GM19455 (cell line): ENCODE measurements around the gene FRMD4A.
"Not testable (repeated sequence)": the region's sequence is repeated elsewhere in the genome, so short reads cannot be mapped to it uniquely, and the experiment has no call there.

ENCODE experiments used
- ATAC-seq: cut with Tn5 transposase; IDR thresholded peaks from one replicate; pipeline ENCODE4 v1.9.1; 2021; ENCODE audit not compliant: unreplicated experiment

Gene FRMD4A

GRCh38 chr10:13921941-13922340 lies 408.8 kb downstream of the FRMD4A start:
- no peak for ATAC-seq

DNA sequence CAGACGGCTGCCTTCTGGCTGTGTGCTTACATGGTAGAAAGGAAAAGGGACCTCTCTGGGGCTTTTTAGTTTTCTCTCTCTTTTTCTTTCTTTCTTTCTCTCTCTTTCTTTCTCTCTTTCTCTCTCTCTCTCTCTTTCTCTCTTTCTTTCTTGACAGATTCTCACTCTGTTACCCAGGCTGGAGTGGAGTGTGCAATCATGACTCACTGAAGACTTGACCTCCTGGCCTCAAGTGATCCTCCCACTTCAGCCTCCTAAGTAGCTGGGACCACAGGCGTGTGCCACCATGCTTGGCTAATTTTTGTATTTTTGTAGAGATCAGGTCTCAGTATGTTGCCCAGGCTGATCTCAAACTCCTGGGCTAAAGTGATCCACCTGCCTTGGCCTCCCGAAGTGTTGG lies 409.6 kb downstream of the FRMD4A start:
- not testable (repeated sequence) for ATAC-seq

GRCh38 chr10:13920465-13920864 lies 410.3 kb downstream of the FRMD4A start:
- ATAC-seq = no peak

DNA sequence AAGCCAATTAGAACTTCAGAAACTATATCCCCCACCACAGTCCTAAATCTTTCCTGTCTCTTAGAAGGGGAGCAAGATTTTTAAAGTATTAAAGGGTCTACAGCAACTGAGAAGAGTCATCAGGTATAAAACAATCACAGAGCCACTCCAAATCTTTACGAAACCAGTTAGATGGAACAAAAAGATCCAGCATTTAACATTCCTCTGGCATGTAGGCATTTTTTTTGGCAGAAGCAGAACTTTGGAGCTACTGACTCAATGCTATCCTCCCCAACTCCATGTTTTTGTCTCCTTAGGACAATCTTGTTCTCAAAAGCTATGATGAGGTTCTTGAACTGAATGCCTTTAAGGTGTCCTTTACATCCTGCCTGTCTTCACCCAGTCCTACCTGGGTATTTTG lies 410.7 kb downstream of the FRMD4A start:
- no peak for ATAC-seq

DNA sequence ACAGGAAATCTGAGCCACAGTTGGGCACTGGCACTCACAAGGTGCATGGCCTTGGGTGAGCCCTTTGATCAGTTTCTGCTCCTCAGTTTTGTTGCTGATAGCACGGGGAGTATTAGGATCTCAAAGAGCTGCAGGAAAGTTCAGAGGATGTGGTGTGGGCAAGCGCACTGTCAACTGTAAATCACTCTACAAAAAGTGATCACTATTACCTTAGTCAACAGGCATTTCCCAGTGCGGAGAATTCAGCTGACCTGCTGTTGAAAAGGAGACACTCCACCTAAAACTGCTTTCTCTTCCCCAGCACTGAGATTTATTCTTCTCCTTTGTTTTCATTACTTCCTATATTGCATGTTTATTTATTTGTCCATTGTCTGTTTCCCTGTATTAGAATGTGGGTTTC lies 412.9 kb downstream of the FRMD4A start:
- no peak for ATAC-seq

- ATAC-seq = no peak
Observed at GRCh38 chr10:13916384-13916947, 414.3 kb downstream of the FRMD4A start.

DNA sequence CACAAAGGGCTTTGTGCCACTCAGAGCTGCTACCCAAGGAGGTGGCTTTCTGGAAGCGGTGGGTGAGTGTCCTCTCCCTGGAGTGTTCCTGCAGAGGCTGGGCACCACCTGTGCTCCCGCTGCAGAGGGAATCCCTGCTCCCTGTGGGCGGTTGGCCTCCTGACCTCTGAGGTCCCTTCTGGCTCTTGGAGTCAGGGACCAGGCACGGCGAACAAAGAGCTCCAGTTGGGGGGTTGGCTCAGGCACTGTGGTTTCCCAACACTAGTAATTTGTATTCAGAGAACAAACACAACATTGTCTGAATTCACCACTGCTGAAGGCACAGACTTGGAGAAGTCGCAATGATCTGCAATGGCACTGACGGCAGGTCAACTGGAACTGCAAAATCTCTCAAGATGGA lies 415.0 kb downstream of the FRMD4A start:
- ATAC-seq = no peak

- no peak for ATAC-seq
Observed at GRCh38 chr10:13913897-13914296, 416.8 kb downstream of the FRMD4A start.

GRCh38 chr10:13911821-13912520 lies 418.8 kb downstream of the FRMD4A start:
- ATAC-seq = no peak

- no peak for ATAC-seq
Observed at GRCh38 chr10:13909516-13910258, 421.0 kb downstream of the FRMD4A start.

DNA sequence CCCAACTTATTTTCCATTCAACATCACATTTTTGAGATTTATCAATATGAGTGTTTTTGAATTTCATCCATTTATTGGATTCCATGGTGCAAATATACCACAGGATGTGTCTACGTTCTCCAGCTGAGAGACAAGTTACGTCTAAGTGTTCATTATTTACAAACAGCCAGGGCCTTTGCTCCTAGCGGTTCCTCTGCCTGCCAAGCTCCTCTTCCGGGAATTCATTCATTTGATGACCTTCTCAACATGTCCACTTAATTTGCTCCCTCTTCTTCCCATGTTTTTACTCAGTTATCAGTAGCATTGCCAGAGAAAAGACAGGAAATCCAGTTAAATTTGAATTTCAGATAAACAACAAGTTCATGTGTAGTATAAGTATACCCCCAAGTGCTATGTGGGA lies 422.2 kb downstream of the FRMD4A start:
- no peak for ATAC-seq

DNA sequence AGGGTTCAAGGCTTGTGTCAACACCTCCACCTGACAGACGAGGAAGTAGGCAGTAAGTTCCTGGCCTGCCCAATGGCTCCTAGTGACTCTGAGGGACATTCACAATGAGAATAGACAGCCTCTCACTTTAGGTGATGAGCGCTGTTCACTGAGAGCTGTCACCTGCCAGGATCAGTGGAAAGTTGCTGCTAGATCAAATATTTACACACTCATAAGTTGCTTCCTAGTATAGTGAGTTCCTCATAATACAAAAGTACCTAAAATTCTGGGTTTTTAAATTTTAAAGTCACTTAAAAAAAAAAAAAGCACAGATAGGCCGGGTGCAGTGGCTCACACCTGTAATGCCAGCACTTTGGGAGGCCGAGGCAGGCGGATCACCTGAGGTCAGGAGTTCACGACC lies 423.2 kb downstream of the FRMD4A start:
- no peak for ATAC-seq

- no peak for ATAC-seq
Observed at GRCh38 chr10:13905281-13905680, 425.4 kb downstream of the FRMD4A start.

GRCh38 chr10:13904064-13904463 lies 426.7 kb downstream of the FRMD4A start:
- no peak for ATAC-seq

DNA sequence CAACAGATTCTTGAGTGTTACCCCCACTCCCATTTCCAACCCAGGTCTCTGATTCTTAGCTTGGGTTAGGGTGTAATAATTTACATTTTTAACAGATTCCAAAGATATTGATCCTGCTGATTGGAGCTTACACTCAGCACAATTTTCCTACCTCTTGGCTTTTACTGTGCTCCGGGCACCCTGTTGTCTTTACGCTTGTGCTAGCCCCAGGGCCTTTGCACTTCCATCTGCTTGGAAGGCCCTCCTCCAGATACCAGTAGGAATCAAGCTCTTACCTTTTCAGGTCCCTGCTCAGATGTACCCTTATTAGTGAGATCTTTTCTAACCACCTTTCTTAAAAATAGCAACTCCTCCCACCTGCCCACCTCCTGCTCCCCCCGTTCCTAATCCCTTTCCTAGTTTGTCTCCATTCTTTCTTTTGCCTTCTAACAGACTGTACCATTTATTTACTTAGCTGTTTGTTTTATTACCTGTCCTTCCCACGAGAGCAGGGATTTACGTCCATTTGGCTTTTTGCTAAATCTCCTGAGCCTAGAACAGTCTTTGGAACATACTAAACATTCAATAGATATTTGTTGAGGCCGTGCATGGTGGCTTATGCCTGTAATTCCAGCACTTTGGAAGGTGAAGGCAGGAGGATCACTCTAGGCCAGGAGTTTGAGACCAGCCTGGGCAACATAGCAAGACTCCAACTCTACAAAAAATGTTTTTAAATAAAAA lies 427.7 kb downstream of the FRMD4A start:
- ATAC-seq = no peak

- ATAC-seq = no peak
Observed at GRCh38 chr10:13899941-13900340, 430.8 kb downstream of the FRMD4A start.

DNA sequence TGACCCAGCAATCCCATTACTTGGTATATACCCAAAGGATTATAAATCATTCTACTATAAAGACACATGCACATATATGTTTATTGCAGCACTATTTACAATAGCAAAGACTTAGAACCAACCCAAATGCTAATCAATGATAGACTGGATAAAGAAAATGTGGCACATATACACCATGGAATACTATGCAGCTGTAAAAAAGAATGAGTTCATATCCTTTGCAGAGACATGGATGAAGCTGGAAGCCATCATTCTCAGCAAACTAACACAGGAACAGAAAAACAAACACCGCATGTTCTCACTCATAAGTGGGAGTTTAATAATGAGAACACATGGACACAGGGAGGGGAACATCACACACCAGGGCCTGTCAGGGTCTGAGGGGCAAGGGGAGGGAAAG lies 434.6 kb downstream of the FRMD4A start:
- not testable (repeated sequence) for ATAC-seq

DNA sequence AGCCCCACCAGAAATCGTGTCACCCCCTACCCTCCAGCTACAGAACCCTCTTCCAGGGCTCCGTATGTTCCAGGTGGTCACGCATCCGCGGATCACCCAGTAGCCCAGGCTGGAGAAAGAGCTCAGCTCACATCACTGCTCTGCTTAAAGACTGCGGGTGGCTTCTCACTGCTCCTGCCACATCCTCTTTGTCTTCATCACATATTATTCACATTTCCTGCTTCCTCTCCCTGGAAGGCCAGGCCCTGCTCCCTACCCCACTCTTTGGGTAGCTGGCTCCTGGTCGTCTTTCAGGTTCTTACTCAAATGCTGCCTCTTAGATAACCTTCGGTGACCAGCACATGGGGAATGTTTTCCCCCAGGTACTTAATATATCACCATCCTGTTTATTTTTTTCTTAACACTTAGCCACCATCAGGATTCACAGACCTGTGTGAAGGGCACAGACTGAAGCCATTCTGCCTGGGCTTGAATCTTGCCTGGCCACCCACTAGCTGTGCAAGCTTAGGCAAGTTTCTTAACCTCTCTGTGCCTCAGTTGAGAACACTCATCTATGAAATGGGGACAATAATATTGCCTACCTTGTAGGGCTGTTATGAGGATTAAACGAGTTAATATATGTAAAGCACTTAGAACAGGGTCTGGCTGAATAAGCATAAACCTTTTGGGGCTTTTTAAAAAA lies 436.2 kb downstream of the FRMD4A start:
- ATAC-seq = no peak

DNA sequence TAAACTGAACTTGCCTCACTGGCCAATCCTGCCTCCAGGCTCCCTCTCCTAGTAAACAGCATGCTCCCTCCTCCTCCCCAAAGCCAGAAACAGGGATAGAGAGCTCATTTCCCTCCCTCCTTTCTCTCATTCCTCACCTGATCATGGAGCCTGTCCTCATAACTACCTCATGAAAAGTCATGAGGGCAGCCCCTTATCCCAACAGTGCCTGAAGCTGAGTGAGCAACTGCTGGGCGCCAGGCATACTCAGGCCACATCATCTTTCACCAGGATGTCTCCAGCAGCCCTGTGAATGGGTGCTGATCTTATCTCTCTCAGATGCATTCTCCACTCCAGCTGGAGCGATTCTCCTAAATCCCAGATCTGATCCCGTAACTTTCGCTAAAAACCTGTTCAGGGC lies 436.8 kb downstream of the FRMD4A start:
- no peak for ATAC-seq

GRCh38 chr10:13892871-13893270 lies 437.9 kb downstream of the FRMD4A start:
- ATAC-seq = no peak

- ATAC-seq = no peak
Observed at GRCh38 chr10:13892001-13892491, 438.7 kb downstream of the FRMD4A start.
